ENCODE data around the gene KIAA0930. TPM values are rescaled to one million over a fixed set of nuclear protein-coding genes. Genes with fewer than 3 reads are reported as not detected.

The KIAA0930 gene
- total RNA-seq: 10 to 100 TPM; 29.1 to 55.1 TPM

DNA sequence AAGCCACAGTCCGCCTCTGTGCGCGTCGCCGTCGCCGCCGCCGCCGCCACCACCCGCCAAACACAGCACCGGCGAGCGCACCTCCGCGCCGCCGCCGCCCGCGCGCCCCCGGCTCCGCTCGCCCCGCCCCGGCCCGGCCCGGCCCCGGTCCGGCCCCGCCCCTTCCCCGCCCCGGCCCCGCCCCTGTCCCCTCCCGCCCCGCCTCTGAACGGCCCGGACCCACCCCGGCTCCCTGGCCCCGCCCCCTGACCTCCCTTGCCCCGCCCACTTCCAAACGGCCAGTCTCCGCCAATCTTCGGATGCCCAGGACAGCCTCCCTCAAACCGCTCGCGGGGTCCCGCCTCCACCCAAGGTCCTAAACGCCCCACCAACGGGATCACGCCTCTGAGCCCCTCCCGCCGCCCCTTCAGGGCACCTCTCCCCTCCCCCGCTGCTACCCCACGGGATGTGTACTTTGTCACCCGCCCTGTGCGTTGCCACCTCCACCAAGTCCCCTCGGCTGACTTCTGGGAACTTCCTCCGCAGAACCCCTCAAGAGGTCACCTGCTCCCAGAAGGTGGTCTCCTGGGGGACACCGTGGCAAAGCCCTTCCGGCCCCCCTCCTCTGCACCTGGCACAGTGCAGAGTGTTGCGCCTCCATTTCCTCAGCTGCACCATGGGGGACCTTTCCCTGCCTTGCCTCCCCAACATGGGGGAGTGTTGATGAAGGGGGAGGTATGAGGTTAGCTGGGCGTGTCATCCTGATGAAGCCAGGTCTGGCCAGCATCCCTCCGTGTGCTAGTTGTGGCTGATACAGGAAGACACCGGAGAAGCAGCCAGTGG lies at the start of gene KIAA0930:
Gene KIAA0930, minus strand, starts transcription at position 85 of the 822 bp plus-strand sequence. CDS start 191 bp downstream, outside the sequence.
- H3K27ac ChIP-seq: peak within 1 kb of the TSS; percentile 31 to 56
- no peaks in the 10 kb centered on the region for H3K36me3 ChIP-seq
- DNase-seq (ENCODE audit: low spot score): peak; percentile 66
- H3K27me3 ChIP-seq (replicated peaks; ENCODE audit: insufficient read depth): no peaks in the 10 kb centered on the region
- WGBS: 10% methylated on average over 50 of the region's 66 CpGs
- TF ChIP-seq POLR2A (IDR thresholded peaks at IDR 0.05) (no peak), POLR2AphosphoS5 (IDR thresholded peaks at IDR 0.05) (no peak)
- TF ChIP-seq, protein P1, sequence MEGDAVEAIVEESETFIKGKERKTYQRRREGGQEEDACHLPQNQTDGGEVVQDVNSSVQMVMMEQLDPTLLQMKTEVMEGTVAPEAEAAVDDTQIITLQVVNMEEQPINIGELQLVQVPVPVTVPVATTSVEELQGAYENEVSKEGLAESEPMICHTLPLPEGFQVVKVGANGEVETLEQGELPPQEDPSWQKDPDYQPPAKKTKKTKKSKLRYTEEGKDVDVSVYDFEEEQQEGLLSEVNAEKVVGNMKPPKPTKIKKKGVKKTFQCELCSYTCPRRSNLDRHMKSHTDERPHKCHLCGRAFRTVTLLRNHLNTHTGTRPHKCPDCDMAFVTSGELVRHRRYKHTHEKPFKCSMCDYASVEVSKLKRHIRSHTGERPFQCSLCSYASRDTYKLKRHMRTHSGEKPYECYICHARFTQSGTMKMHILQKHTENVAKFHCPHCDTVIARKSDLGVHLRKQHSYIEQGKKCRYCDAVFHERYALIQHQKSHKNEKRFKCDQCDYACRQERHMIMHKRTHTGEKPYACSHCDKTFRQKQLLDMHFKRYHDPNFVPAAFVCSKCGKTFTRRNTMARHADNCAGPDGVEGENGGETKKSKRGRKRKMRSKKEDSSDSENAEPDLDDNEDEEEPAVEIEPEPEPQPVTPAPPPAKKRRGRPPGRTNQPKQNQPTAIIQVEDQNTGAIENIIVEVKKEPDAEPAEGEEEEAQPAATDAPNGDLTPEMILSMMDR (IDR thresholded peaks at IDR 0.05): no peak
- intact Hi-C loops (cut with DNase I): loop anchor here (5.0 kb wide), 1 partner anchor 79 kb away; the partner anchor contains the start of gene NUP50
- H3K9me3 ChIP-seq: no peaks in the 10 kb centered on the region
- H3K4me1 ChIP-seq (replicated peaks): peaks cover 12% of the 10 kb centered on the region
- peak within 1 kb of the TSS; percentile 57 to 59 for H3K4me3 ChIP-seq

DNA sequence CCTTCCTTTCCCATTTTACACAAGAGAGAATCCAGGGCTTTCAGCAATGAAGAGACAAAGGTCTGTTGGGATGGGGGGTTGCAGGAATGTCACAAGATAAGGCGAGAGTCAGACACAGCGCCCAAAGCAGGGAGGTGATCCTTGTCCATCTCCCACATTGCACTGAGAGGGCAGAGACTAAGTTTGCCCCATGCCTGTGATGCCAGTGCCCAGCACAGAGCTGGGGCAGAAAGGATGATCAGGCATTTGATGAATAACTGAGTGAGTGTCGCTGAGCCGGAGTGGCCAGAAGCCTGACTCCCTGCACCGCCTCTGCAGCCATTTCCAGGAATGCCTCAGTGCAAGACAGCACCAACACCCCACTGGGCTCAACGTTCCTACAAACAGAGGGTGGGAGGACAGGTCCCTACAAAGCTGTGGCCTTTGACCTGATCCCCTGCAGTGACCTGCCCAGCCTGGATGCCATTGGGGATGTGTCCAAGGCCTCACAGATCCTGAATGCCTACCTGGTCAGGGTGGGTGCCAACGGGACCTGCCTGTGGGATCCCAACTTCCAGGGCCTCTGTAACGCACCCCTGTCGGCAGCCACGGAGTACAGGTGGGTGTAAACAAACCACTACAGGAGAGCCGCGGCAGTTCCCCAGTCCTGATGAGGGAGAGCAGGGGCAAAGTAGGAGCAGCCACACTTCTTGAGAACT lies 46.3 kb upstream of the KIAA0930 start:
- 85% methylated on average over 11 of the region's 12 CpGs for WGBS
- TF ChIP-seq, protein P1 (IDR thresholded peaks at IDR 0.05): no peak
- no peak for TF ChIP-seq POLR2AphosphoS5 (IDR thresholded peaks at IDR 0.05)
- TF ChIP-seq POLR2A (IDR thresholded peaks at IDR 0.05): no peak

DNA sequence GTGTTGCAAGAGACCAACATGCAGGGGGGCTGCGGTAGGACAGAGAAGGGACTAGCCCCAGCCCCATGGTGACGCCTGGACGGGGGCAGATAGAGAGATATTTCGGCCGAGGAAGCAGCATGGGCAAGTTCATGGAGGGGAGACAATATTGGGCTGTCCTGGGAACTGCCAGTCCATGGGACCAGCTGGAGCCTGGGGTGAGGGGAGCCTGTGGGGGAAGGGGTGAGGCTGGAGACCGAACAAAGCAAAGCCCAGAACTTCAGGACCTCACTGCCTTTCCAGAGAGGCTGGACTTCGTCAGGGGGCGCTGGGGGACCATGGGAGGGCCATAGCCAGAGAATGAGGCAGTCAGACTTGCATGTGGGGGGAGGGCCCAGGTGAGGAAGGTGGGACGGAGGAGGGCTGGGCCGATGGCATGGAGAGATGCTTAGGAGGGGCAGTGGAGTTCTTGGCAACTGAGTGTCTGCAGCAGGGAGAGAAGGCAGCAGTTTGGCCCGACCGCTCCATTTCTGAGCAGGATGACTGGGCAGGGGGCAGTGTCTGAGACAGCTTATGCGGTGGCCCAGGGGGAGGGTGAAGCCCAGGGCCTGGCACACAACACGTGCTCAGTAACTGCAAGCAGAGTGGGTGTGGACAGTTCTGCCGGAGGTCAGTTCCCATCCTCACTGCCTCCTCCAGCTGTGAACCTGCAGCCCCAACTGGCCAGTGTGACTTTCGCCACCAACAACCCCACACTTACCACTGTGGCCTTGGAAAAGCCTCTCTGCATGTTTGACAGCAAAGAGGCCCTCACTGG lies 44.8 kb upstream of the KIAA0930 start:
- intact Hi-C loops (cut with DNase I): no loop called here
- H3K27me3 ChIP-seq (replicated peaks; ENCODE audit: insufficient read depth): no peaks in the 10 kb centered on the region
- peak overlapping the region; percentile 20 to 43 for H3K4me3 ChIP-seq
- WGBS: 43% methylated on average over 16 of the region's 16 CpGs
- TF ChIP-seq POLR2A (IDR thresholded peaks at IDR 0.05) (no peak), POLR2AphosphoS5 (IDR thresholded peaks at IDR 0.05) (no peak)
- TF ChIP-seq, protein P1 (IDR thresholded peaks at IDR 0.05): peak in 1 of 4 experiments; percentile 24
- peak overlapping the region; percentile 81 to 84 for H3K27ac ChIP-seq
- H3K36me3 ChIP-seq: no peaks in the 10 kb centered on the region
- peaks cover 5% of the 10 kb centered on the region for H3K4me1 ChIP-seq (replicated peaks)
- DNase-seq (ENCODE audit: low spot score): no peak
- H3K9me3 ChIP-seq: no peaks in the 10 kb centered on the region

More for the DNA sequence above, 46.3 kb upstream of the KIAA0930 start:
- Histone ChIP-seq H3K27ac (no peak overlapping the region), H3K9me3 (no peaks in the 10 kb centered on the region), H3K27me3 (replicated peaks; ENCODE audit: insufficient read depth) (no peaks in the 10 kb centered on the region), H3K36me3 (no peaks in the 10 kb centered on the region), H3K4me1 (replicated peaks) (peaks cover 5% of the 10 kb centered on the region), H3K4me3 (no peak overlapping the region)
- intact Hi-C loops (cut with DNase I): no loop called here
- DNase-seq (ENCODE audit: low spot score): no peak

DNA sequence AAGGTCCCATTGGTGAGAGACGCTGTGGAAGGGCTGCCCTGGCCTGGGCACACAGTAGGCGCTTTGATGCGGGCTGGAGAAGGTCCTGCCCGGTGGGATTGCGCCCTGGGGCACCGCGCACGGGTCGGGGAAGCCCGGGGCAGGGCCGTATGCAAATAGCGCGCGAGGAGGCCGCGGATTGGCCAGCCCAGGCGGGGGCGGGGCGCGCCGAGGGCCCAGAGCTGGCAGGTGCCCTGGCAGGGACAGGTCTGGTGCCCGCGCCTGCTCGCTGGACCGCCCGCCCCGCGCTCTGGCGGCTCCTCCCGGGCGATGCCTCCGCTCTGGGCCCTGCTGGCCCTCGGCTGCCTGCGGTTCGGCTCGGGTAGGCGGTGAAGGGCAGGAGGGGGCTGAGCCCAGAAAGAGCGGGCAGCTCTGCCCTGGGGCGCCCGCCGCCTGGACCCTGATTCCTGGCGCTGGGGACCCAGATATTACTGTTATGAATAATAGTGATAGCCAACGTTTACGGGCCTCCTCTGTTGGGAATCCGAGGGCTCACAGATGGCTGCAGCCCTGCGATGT lies 44.1 kb upstream of the KIAA0930 start, which contains the start of gene UPK3A:
Gene UPK3A, plus strand, starts transcription at position 245 of the 558 bp plus-strand sequence. Its CDS starts 65 bp downstream, at position 310.
- Histone ChIP-seq H3K4me3 (peak within 1 kb of the TSS; percentile 20 to 43), H3K9me3 (no peaks in the 10 kb centered on the region), H3K4me1 (replicated peaks) (peaks cover 9% of the 10 kb centered on the region), H3K27me3 (replicated peaks; ENCODE audit: insufficient read depth) (no peaks in the 10 kb centered on the region), H3K36me3 (no peaks in the 10 kb centered on the region), H3K27ac (peak within 1 kb of the TSS; percentile 81 to 84)
- TF ChIP-seq, protein P1 (IDR thresholded peaks at IDR 0.05): peak in 2 of 4 experiments; percentile 41 to 43
- TF ChIP-seq POLR2AphosphoS5 (IDR thresholded peaks at IDR 0.05): peak; percentile 40
- TF ChIP-seq POLR2A (IDR thresholded peaks at IDR 0.05): peak; percentile 97
- 5% methylated on average over 44 of the region's 46 CpGs for WGBS
- DNase-seq (ENCODE audit: low spot score): peak; percentile 81
- intact Hi-C loops (cut with DNase I): no loop called here
